IPS-20b (cell line): ENCODE results near the gene ZPBP2.
"Not testable (repeated sequence)": the region's sequence is repeated elsewhere in the genome, so short reads cannot be mapped to it uniquely, and the experiment has no call there.

Source experiments
- H3K27ac ChIP-seq: one replicate; pipeline ENCODE4 v1.5.1; 2013; ENCODE audit warnings: low read length
- H3K27me3 ChIP-seq: 2 replicates; pipeline ENCODE4 v1.6.1; 2013; ENCODE audit warnings: mild to moderate bottlenecking, low read length, inconsistent platforms; ENCODE audit not compliant: insufficient read depth
- H3K36me3 ChIP-seq: 2 replicates; pipeline ENCODE4 v1.6.1; 2013; ENCODE audit warnings: low read depth, mild to moderate bottlenecking, inconsistent platforms, low read length, moderate library complexity; ENCODE audit not compliant: insufficient read depth
- H3K4me1 ChIP-seq: 2 replicates; pipeline ENCODE4 v1.6.1; 2013; ENCODE audit warnings: mild to moderate bottlenecking, control low read depth, inconsistent platforms, low read length, moderate library complexity; ENCODE audit not compliant: insufficient read depth
- H3K4me3 ChIP-seq: 2 replicates; pipeline ENCODE4 v1.5.1; 2013; ENCODE audit warnings: mild to moderate bottlenecking, low read length, inconsistent platforms
- H3K9ac ChIP-seq: 2 replicates; pipeline ENCODE4 v1.6.1; 2013; ENCODE audit warnings: low read depth, mild to moderate bottlenecking, inconsistent platforms, low read length, moderate library complexity
- H3K9me3 ChIP-seq: 2 replicates; pipeline ENCODE4 v1.6.1; 2013; ENCODE audit warnings: mild to moderate bottlenecking, low read depth, low read length, inconsistent platforms; ENCODE audit not compliant: insufficient read depth

The ZPBP2 gene

DNA sequence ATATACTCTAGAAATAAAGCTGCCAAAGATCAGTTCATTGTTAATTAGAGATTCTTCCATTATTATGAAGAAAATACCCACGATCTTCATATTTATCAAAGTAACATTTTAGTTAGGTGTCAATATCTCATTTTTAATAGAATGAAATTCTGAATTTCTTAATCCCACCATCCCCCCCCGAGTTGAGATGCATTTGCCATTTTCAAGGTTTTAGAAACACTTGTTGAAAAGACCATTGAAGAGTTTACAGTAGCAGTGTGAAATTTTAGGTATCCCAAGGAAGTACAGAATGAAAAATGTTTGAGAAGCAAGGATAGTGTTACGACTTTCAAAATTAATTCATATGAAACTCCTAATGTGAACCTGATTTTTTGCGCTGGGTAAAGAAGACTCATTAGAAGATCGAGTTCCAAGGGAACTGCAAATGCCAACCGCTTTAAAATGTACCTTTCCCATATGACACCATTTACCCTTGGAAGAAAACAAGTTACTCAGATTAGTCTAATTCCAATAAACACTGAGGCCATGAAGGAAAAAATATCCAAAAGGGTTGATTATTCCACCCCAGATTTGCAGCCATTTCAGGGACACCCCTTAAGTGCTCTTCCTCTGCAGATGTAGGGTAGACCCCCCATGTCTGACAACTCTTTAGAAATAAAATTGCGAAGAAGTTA lies 4.6 kb upstream of the ZPBP2 start:
- Histone ChIP-seq H3K9me3 (no peaks in the 10 kb centered on the region), H3K9ac (no peak overlapping the region), H3K27me3 (peaks cover 65% of the 10 kb centered on the region), H3K4me3 (no peak overlapping the region), H3K36me3 (no peaks in the 10 kb centered on the region), H3K27ac (no peak overlapping the region), H3K4me1 (peaks cover 3% of the 10 kb centered on the region; the same call in 1 of the 2 replicates)

DNA sequence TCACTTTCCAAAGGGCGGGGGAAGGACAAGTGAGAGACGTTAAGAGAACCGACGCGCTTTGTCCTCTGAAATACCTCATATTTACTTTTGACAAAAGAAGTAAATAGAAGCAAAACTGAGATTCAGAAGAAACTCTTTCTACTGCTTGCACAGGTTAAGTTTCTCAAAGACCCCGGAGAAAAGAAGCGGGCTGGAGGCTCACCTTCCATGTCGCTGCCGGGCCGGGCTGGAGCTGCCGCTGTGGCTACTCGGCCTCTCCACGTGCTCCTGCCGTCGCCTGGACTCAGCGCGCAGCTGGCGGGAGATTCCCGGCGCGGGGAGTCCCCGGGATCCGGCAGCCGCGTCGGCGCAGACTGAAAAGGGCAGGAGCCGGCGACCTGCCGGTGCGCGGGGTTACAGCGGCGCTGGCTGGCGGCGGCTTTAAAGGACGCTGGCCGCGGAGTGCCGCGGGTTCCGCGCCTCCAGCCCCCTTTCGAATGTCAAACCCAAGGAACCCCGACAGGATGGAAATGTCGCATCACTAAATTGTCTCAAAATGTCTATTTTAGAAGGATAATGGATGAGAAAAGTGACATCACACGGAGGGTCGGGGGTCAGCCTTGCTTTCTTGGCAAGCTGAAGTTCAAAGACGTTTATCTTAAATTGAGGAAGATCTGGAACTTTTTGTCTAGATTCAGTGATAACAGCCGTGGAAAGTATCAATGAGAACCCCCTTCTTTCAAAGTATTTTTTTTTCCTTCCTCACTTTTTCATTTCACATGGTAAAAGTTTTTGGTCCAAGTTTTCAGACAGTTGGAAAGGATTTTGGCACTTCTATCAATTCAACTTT lies 3.9 kb upstream of the ZPBP2 start, which contains the start of gene IKZF3:
TSS of gene IKZF3 (minus strand) at position 395 of the 829 bp plus-strand sequence. CDS start at position 209, 186 bp downstream.
- Histone ChIP-seq H3K9me3 (no peaks in the 10 kb centered on the region), H3K27ac (no peak within 1 kb of the TSS), H3K27me3 (peaks cover 65% of the 10 kb centered on the region), H3K36me3 (no peaks in the 10 kb centered on the region), H3K4me3 (no peak within 1 kb of the TSS), H3K9ac (no peak within 1 kb of the TSS), H3K4me1 (peaks cover 3% of the 10 kb centered on the region; the same call in 1 of the 2 replicates)

DNA sequence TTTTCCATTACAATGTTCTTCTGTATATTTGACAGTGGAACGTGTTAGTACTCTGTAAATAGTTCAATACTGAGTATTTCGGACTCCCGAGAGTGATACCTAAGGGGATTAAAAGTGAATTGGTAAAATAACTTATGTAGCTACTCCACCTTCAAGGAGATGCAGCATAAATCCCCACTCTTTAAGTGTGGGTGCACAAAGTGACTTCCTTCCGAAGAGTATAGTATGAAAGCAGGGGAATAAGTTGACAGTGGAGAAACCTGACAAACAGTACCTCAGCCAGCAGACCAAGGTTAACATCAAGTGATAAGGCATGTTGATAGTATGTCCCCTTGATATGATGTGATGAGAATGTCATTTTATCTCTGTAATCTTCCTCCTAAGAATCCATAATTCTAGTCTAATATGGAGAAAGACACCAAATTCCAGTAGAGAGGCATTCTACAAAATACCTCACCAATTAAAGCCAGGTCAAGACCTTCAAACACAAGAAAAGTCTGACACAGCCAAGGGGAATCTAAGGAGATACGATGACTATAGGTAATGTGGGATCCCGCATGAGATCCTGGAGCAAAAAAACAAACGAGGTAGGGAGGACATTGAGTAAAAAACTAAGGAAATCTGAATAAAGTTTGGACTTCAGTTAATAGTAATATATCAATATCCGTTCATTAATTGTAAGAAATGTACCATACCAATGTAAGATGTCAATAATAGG lies 1.8 kb upstream of the ZPBP2 start:
- no peak overlapping the region for H3K4me3 ChIP-seq
- H3K36me3 ChIP-seq = no peaks in the 10 kb centered on the region
- peaks cover 61% of the 10 kb centered on the region for H3K27me3 ChIP-seq
- H3K4me1 ChIP-seq = peaks cover 3% of the 10 kb centered on the region; the same call in 1 of the 2 replicates
- no peaks in the 10 kb centered on the region for H3K9me3 ChIP-seq
- H3K9ac ChIP-seq = no peak overlapping the region
- H3K27ac ChIP-seq = no peak overlapping the region

DNA sequence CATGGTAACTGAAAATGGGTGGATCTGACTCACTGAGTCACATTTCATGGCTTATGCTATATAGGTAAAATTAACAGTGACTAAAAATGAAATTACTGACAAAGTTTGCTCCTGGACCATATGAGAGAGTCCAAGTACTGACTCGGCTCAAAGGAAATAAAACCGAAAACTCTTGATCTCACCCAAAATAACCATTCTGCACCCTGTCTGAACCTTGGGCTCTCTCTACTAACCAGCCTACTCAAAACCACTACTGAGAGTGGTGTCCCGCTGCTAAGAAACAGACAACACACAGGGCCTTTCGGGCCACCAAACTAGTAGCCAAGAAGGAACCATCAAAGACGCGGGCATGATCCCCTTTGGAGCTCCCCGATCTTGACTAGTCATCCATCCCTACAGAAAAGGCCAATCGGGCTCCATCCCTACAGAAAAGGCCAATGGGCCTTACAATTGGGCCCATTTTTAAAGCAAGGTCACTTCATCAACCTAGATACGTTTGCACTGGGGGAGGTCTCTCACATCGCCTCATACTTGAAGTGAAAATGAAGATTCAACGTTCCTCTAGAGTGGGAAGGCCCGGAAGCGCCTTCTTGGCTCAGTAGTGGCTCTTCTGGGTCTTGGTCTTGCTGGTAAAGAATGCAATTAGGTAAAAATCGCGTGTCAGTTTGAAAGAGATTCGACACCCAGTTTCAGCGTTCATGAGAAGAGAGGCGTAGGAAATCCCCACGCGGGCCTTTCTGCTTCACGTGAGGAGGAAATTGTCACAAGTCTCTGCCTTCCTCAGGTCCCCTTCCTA lies 720 bp upstream of the ZPBP2 start:
- Histone ChIP-seq H3K36me3 (no peaks in the 10 kb centered on the region), H3K27me3 (peaks cover 50% of the 10 kb centered on the region), H3K4me3 (no peak overlapping the region), H3K4me1 (peaks cover 3% of the 10 kb centered on the region; the same call in 1 of the 2 replicates), H3K9me3 (no peaks in the 10 kb centered on the region), H3K27ac (no peak overlapping the region), H3K9ac (no peak overlapping the region)

DNA sequence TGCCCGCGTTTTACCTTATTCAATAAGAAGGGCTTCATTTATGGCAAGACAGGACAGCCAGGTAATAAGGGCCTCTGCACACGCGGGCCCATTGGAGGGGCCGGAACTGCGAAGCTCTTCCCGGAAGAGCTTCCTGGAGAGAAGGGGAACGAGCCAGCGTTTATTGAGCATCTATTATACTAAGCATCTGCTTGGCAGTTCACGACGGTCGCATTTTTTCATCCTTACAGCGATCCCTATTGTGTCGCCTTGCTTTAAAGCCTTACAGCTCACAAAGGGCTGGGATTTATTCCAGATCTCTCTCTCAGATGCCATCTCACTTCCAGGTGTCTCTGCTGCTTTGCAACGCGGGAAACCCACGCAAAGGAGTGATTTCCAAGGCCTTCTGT lies 546 bp downstream of the ZPBP2 start:
- H3K9ac ChIP-seq = no peak overlapping the region
- no peak overlapping the region for H3K27ac ChIP-seq
- H3K4me3 ChIP-seq = no peak overlapping the region
- H3K36me3 ChIP-seq = no peaks in the 10 kb centered on the region
- H3K27me3 ChIP-seq = peaks cover 38% of the 10 kb centered on the region
- H3K4me1 ChIP-seq = peaks cover under 1% of the 10 kb centered on the region; the same call in 1 of the 2 replicates
- no peaks in the 10 kb centered on the region for H3K9me3 ChIP-seq

DNA sequence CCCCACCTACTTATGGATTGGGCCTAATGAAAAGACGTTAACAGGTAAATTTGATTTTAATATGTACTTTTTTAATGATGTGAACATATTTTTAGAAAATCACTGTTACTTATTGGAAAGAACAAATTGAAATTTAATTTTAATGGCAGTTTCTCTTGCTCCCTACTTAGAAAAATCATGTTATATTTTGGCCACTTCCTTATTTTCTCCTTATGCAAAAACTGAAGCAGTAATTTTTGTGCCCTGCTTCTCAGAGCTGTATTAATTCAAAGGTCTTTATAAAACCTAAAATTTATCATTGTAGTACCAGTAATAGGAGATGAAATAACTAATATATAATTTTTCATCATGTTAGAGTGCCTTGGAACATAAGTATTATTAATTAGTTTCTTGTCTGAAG lies 2.8 kb downstream of the ZPBP2 start:
- Histone ChIP-seq H3K36me3 (no peaks in the 10 kb centered on the region), H3K9me3 (no peaks in the 10 kb centered on the region), H3K4me1 (no peaks in the 10 kb centered on the region), H3K27ac (no peak overlapping the region), H3K4me3 (no peak overlapping the region), H3K9ac (no peak overlapping the region), H3K27me3 (peaks cover 16% of the 10 kb centered on the region)

DNA sequence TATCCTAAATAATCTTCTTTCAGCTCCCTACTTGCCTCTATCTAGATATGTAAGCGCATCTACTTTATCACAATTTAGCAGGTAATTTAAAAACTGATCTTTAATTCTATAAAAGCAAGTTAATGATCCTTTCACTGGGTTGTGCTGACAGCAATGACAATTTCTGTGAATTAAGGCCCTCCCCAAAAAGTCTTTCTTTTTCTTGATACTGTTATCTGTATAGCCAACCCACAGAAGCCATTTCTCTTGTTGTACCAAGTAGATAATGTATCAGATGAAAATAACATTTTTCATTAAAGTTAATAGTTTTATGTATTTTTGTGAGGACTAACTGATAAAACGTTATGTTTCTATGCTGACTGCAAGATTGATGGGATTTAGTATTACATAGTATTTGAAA lies 3.8 kb downstream of the ZPBP2 start:
- Histone ChIP-seq H3K27me3 (peaks cover 8% of the 10 kb centered on the region), H3K4me1 (no peaks in the 10 kb centered on the region), H3K4me3 (no peak overlapping the region), H3K36me3 (no peaks in the 10 kb centered on the region), H3K27ac (no peak overlapping the region), H3K9ac (no peak overlapping the region), H3K9me3 (no peaks in the 10 kb centered on the region)

DNA sequence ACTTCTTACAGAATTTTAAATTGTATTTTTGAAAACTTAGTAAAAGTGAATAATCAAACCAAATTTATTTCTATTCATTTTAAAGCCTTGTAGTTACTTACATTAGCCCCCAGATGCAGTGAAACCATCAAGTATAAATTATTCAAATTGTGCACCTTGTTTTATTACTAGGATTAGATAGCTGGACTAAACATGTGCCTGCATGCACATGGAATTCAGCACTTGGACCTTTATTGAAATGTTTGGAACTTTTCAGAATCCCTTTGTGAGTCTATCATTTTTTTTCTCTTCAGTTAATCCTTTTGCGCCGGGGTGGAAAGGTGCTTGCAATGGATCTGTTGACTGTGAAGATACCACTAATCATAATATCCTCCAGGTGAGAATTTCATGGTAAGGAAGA lies 4.7 kb downstream of the ZPBP2 start:
- no peak overlapping the region for H3K9ac ChIP-seq
- H3K36me3 ChIP-seq = no peaks in the 10 kb centered on the region
- peaks cover under 1% of the 10 kb centered on the region; the same call in 1 of the 2 replicates for H3K27me3 ChIP-seq
- no peak overlapping the region for H3K27ac ChIP-seq
- H3K4me3 ChIP-seq = no peak overlapping the region
- no peaks in the 10 kb centered on the region for H3K4me1 ChIP-seq
- no peaks in the 10 kb centered on the region for H3K9me3 ChIP-seq

DNA sequence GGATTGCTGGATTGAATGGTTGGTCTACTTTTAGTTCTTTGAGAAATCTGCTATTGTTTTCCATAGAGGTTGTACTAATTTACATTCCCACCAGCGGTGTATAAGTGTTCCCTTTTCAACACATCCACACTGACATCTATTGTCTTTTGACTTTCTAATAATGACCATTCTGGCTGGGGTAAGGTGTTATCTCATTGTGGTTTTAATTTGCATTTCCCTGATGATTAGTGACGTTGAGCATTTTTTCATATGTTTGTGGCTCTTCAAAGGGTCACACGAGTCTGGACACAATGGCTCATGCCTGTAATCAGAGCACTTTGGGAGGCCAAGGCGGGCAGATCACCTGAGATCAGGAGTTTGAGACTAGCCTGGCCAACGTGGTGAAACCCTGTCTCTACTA lies 18.1 kb downstream of the ZPBP2 start:
- H3K36me3 ChIP-seq, H3K4me1 ChIP-seq, H3K27me3 ChIP-seq, H3K4me3 ChIP-seq, H3K27ac ChIP-seq, H3K9ac ChIP-seq, H3K9me3 ChIP-seq: not testable (repeated sequence)

DNA sequence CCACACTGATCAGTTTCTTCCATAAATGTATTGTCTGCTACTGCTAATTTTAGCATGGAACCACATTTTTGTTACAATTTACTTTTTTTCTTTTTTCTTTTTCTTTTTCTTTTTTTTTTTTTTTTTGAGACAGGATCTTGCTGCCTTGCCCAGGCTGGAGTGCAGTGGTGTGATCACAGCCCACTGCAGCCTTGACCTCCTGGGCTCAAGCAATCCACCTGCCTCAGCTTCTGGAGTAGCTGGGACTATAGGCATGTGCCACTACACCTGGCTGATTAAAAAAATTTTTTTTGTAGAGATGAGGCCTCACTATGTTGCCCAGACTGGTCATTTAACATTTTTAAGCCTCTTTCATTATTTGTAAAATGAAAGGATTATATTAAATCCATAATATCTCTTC lies 19.1 kb downstream of the ZPBP2 start:
- no peak overlapping the region for H3K4me3 ChIP-seq
- no peak overlapping the region for H3K27ac ChIP-seq
- no peaks in the 10 kb centered on the region for H3K4me1 ChIP-seq
- no peaks in the 10 kb centered on the region for H3K9me3 ChIP-seq
- H3K9ac ChIP-seq = no peak overlapping the region
- H3K36me3 ChIP-seq = no peaks in the 10 kb centered on the region
- no peaks in the 10 kb centered on the region for H3K27me3 ChIP-seq

DNA sequence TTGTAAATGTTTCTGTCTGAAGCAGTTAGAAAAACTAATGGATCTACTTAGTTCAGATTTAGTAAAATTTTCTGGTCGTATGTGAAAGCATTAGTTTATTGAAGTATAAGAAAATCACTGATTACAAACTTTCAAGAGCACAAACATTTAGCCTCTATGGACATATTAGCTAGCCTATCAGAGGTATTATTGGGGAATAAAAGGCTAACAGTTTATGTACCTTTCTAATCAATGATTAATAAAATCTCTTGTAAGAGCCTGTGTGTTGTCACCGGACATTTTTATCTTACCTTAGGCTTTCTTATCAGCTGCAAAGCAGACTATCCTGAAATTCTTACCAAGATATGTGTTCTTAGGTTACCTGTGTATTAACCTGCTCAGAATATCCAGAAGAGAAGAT lies 21.2 kb downstream of the ZPBP2 start:
- Histone ChIP-seq H3K4me1 (no peaks in the 10 kb centered on the region), H3K9ac (no peak overlapping the region), H3K4me3 (no peak overlapping the region), H3K9me3 (no peaks in the 10 kb centered on the region), H3K27ac (no peak overlapping the region), H3K27me3 (no peaks in the 10 kb centered on the region), H3K36me3 (no peaks in the 10 kb centered on the region)
